GM23248 (cell line): ENCODE measurements around the gene PCDHGA1. TPM values are rescaled to one million over a fixed set of nuclear protein-coding genes. Genes with fewer than 3 reads are reported as not detected.
A peak's percentile ranks its signal among the peaks of the same experiment; 100 is the strongest.

ENCODE experiments used
- DNase-seq: peaks from one replicate; pipeline ENCODE4 v3.0.0-alpha.2; 2015
- H2AFZ ChIP-seq: fragments of 200-600 bp; sonication (generic); 2 replicates; pipeline ENCODE4 v1.6.1; 2016; ENCODE audit warnings: antibody characterized with exemption
- H3F3A ChIP-seq: fragments of 200-600 bp; sonication (generic); 2 replicates; pipeline ENCODE4 v1.6.1; 2016; ENCODE audit warnings: mild to moderate bottlenecking, antibody characterized with exemption, mixed run types; ENCODE audit not compliant: insufficient read depth
- H3K27ac ChIP-seq: fragments of 200-600 bp; sonication (generic); 2 replicates; pipeline ENCODE4 v1.5.1; 2016; ENCODE audit warnings: mild to moderate bottlenecking
- H3K27me3 ChIP-seq: fragments of 200-600 bp; sonication (generic); replicated peaks from 2 replicates; pipeline ENCODE4 v1.6.1; 2016; ENCODE audit warnings: mild to moderate bottlenecking; ENCODE audit not compliant: insufficient read depth
- H3K36me3 ChIP-seq: fragments of 200-600 bp; sonication (generic); 2 replicates; pipeline ENCODE4 v1.6.1; 2016; ENCODE audit warnings: low read depth, mild to moderate bottlenecking
- H3K4me1 ChIP-seq: fragments of 200-600 bp; sonication (generic); 2 replicates; pipeline ENCODE4 v1.6.1; 2016; ENCODE audit warnings: mild to moderate bottlenecking; ENCODE audit not compliant: insufficient read depth
- H3K4me2 ChIP-seq: fragments of 200-600 bp; sonication (generic); one replicate; pipeline ENCODE4 v1.6.1; 2016; ENCODE audit warnings: mild to moderate bottlenecking; ENCODE audit not compliant: unreplicated experiment
- H3K4me3 ChIP-seq: fragments of 200-600 bp; sonication (generic); 2 replicates; pipeline ENCODE4 v1.5.1; 2016; ENCODE audit warnings: mild to moderate bottlenecking
- H3K79me2 ChIP-seq: fragments of 200-600 bp; sonication (generic); 2 replicates; pipeline ENCODE4 v1.6.1; 2016; ENCODE audit warnings: mild to moderate bottlenecking; ENCODE audit not compliant: insufficient read depth
- H3K9ac ChIP-seq: fragments of 200-600 bp; sonication (generic); 2 replicates; pipeline ENCODE4 v1.6.1; 2016; ENCODE audit warnings: mild to moderate bottlenecking
- H3K9me2 ChIP-seq: fragments of 200-600 bp; sonication (generic); 2 replicates; pipeline ENCODE4 v1.6.1; 2016; ENCODE audit warnings: mixed run types, mild to moderate bottlenecking, moderate library complexity; ENCODE audit not compliant: insufficient read depth
- H3K9me3 ChIP-seq: fragments of 200-600 bp; sonication (generic); one replicate; pipeline ENCODE4 v1.6.1; 2017; ENCODE audit warnings: low read depth
- H4K20me1 ChIP-seq: fragments of 200-600 bp; sonication (generic); 2 replicates; pipeline ENCODE4 v1.6.0; 2016; ENCODE audit not compliant: insufficient read depth
- EZH2 ChIP-seq: fragments of 200-600 bp; sonication (generic); IDR thresholded peaks from 2 replicates; pipeline ENCODE4 v1.6.1; 2018; ENCODE audit warnings: antibody characterized with exemption, mild to moderate bottlenecking; ENCODE audit not compliant: insufficient read depth, poor library complexity, severe bottlenecking
- EZH2phosphoT487 ChIP-seq: fragments of 200-600 bp; sonication (generic); IDR thresholded peaks from 2 replicates; pipeline ENCODE4 v1.6.1; 2018; ENCODE audit warnings: antibody characterized with exemption, moderate library complexity, mild to moderate bottlenecking, low read depth; ENCODE audit not compliant: insufficient read depth
- WGBS, 2 experiments: methylation state at CpG; one replicate each; pipeline ENCODE4 v1.1.6; 2015 to 2017; ENCODE audit warnings: low lambda C conversion rate in 2 of 2, low coverage in 1 of 2; ENCODE audit errors: missing lambda C conversion rate in 2 of 2; 5-methylcytosine and 5-hydroxymethylcytosine counted together
- in situ Hi-C: fragments of 300-500 bp; cut with MboI; formaldehyde crosslinking; loops from 2 replicates; pipeline ENCODE4 v1.15.0; 2020
- polyA plus RNA-seq: library from polyadenylated mRNA; unstranded; fragments of >200 nt; fragmentation: Nextera tagmentation; extraction: Ambion mirVana; gene quantifications from 2 replicates; pipeline ENCODE4 v1.2.1, GENCODE V29; 2016
- total RNA-seq: library from RNA; depleted of rRNA; stranded (reverse); fragments of >200 nt; shearing (Covaris generic); gene quantifications from 2 replicates; pipeline ENCODE4 v1.2.3, GENCODE V29; 2014

Gene PCDHGA1
- total and polyA plus RNA-seq, 2 experiments from 2014 or later = 0.63 to 1.8 TPM

DNA sequence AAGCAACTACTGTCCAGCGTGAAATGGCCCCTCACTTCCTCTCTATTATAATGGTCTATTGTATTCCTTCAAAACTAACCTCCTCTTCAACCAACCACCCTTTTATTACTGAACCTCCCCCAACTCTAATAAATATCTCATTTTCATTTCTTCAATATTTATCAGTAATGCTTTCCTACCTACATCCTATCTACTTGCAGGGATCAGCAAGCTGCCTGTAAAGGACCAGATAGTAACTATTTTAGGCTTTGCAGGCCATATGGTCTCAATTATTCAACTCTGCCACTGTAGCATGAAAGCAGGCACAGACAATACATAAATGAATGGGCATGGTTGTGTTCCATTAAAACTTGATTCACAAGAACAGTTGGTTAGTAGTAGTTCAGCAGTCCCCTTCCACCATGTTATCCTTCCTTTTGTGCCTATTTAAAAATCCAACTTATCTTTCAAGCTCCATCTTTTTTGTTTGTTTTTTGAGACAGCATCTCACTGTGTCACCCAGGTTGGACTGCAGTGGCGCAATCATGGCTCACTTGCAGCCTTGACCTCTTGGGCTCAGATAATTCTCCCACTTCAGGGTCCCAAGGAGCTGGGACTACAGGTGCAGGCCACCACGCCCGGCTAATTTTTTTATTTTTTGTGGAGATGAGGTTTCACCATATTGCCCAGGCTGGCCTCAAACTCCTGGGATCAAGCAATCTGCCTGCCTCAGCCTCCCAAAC, 204.3 kb downstream of the PCDHGA1 start:
- 0 out of 2 replicates have a peak, but pooled peaks cover 9% of the 10 kb centered on the region for H3K79me2 ChIP-seq
- no peak overlapping the region for H2AFZ ChIP-seq
- TF ChIP-seq EZH2 = no peak
- TF ChIP-seq EZH2phosphoT487 = no peak
- WGBS, 2 experiments = 97 to 100% methylated on average over 4 of the region's 4 CpGs
- no peak overlapping the region for H3K4me3 ChIP-seq
- in situ Hi-C loops = no loop called here
- H3K4me2 ChIP-seq = no peak overlapping the region
- H3F3A ChIP-seq = peaks cover 16% of the 10 kb centered on the region
- H3K9me3 ChIP-seq = no peaks in the 10 kb centered on the region
- no peak overlapping the region for H3K27ac ChIP-seq
- DNase-seq = no peak
- H3K36me3 ChIP-seq = peaks cover 7% of the 10 kb centered on the region
- peaks cover 5% of the 10 kb centered on the region for H3K4me1 ChIP-seq
- no peak overlapping the region for H3K9ac ChIP-seq
- H3K27me3 ChIP-seq = no peaks in the 10 kb centered on the region
- H4K20me1 ChIP-seq = no peaks in the 10 kb centered on the region
- H3K9me2 ChIP-seq = no peaks in the 10 kb centered on the region

DNA sequence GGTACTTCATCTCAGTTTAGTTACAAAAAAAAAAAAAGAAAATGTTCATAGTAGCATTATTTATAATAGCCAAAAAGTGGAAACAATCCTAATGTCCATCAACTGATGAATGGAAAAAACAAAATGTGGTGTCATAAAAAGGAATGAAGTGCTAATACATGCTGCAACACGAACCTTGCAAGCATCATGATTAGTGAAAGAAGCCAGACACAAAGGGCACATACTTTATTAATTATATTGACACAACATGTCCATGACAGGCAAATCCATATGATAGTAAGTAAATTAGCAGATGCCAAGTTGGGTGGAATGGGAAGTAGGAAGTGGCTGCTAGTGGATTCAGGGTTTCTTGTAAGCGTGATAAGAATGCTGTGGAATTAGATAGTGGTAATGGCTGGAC, 212.7 kb downstream of the PCDHGA1 start:
- TF ChIP-seq EZH2phosphoT487 = no peak
- no peak for TF ChIP-seq EZH2
- DNase-seq = no peak
- no peaks in the 10 kb centered on the region for H3K9me3 ChIP-seq
- H3K4me2 ChIP-seq = no peak overlapping the region
- no peaks in the 10 kb centered on the region for H3K4me1 ChIP-seq
- H3K9ac ChIP-seq = no peak overlapping the region
- 86 to 87% methylated on average over 2 of the region's 2 CpGs for WGBS, 2 experiments
- no peaks in the 10 kb centered on the region for H4K20me1 ChIP-seq
- no peak overlapping the region for H2AFZ ChIP-seq
- H3K9me2 ChIP-seq = no peaks in the 10 kb centered on the region
- H3K79me2 ChIP-seq = 0 out of 2 replicates have a peak, but pooled peaks cover under 1% of the 10 kb centered on the region
- in situ Hi-C loops = no loop called here
- H3K4me3 ChIP-seq = no peak overlapping the region
- H3K36me3 ChIP-seq = peaks cover 22% of the 10 kb centered on the region
- H3F3A ChIP-seq = no peaks in the 10 kb centered on the region
- no peaks in the 10 kb centered on the region for H3K27me3 ChIP-seq
- no peak overlapping the region for H3K27ac ChIP-seq

DNA sequence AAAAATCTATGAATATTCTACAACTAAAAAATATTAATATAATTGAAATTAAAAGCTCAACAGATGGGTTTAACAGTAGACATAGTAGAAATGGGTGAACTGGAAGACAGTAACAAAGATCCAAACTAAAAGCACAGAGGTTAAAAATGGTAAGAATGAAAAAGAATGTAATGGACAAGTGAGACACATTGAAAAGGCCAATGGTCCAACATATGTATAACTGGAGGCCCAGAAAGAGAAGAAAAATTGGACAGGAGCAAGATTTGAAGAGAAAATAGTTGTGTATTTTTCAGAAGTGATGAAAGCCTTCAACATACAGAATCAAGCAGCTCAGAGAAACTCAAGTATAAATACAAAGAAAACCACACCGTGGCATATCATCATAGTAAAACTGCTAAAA, 217.2 kb downstream of the PCDHGA1 start:
- Histone ChIP-seq H3K4me2 (no peak overlapping the region), H3K4me3 (no peak overlapping the region), H3K9me3 (no peaks in the 10 kb centered on the region), H3K27ac (no peak overlapping the region), H3K4me1 (no peaks in the 10 kb centered on the region), H2AFZ (no peak overlapping the region), H3K79me2 (peaks cover 8% of the 10 kb centered on the region; the same call in 1 of the 2 replicates), H3K27me3 (no peaks in the 10 kb centered on the region), H3F3A (no peaks in the 10 kb centered on the region), H4K20me1 (no peaks in the 10 kb centered on the region), H3K9ac (no peak overlapping the region), H3K9me2 (no peaks in the 10 kb centered on the region), H3K36me3 (peaks cover 26% of the 10 kb centered on the region)
- in situ Hi-C loops = no loop called here
- no peak for TF ChIP-seq EZH2phosphoT487
- TF ChIP-seq EZH2 = no peak
- 96% methylated on average over 1 of the region's 1 CpG for WGBS, 2 experiments
- peak; percentile 41 for DNase-seq

DNA sequence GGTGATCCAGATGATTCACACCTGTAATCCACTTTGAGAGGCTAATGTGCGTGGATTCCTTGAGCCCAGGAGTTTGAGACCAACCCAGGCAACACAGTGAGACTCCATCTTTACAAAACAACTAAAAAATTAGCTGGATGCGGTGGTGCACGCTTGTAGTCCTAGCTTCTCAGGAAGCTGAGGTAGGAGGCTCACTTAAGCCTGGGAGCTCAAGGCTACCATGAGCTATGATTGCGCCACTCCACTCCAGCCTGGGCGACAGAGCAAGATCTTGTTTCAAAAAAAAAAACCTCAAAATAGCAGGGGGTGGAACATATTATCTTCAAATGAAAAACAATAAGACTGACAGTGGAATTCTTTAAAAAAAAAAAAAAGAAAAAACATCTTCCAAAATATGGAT, 217.6 kb downstream of the PCDHGA1 start:
- DNase-seq = no peak
- Histone ChIP-seq H3K36me3 (peaks cover 26% of the 10 kb centered on the region), H3K79me2 (peaks cover 8% of the 10 kb centered on the region; the same call in 1 of the 2 replicates), H2AFZ (no peak overlapping the region), H3K4me2 (no peak overlapping the region), H3K27ac (no peak overlapping the region), H4K20me1 (no peaks in the 10 kb centered on the region), H3K4me1 (no peaks in the 10 kb centered on the region), H3F3A (no peaks in the 10 kb centered on the region), H3K9ac (no peak overlapping the region), H3K27me3 (no peaks in the 10 kb centered on the region), H3K4me3 (no peak overlapping the region), H3K9me2 (no peaks in the 10 kb centered on the region), H3K9me3 (no peaks in the 10 kb centered on the region)
- no peak for TF ChIP-seq EZH2phosphoT487
- TF ChIP-seq EZH2 = no peak
- in situ Hi-C loops = no loop called here
- 95% methylated on average over 5 of the region's 5 CpGs for WGBS, 2 experiments
